LNCaP clone FGC (cell line): ENCODE results near the gene IFIT5.

ENCODE experiments used
- DNase-seq: peaks from one replicate; pipeline ENCODE4 v3.0.0-alpha.2; 2011; ENCODE audit warnings: low read depth
- H3K4me3 ChIP-seq: 2 replicates; pipeline ENCODE4 v1.5.1; 2011; ENCODE audit warnings: mild to moderate bottlenecking, low read depth, low read length, control low read depth
- CTCF ChIP-seq: IDR thresholded peaks from 2 replicates; pipeline ENCODE4 v1.5.1; 2012; ENCODE audit warnings: mild to moderate bottlenecking; ENCODE audit not compliant: control insufficient read depth, insufficient read depth; ENCODE audit errors: extremely low read depth

Gene IFIT5

GRCh38 chr10:89426230-89426868 lies 12.0 kb downstream of the IFIT5 start:
- TF ChIP-seq CTCF, result peak; percentile 92
- DNase-seq, result peak; percentile 34
- no peak overlapping the region for H3K4me3 ChIP-seq

GRCh38 chr10:89427629-89428028 lies 13.3 kb downstream of the IFIT5 start:
- no peak for TF ChIP-seq CTCF
- H3K4me3 ChIP-seq, result no peak overlapping the region
- DNase-seq, result no peak

GRCh38 chr10:89428877-89429276 lies 14.5 kb downstream of the IFIT5 start:
- DNase-seq, result no peak
- no peak for TF ChIP-seq CTCF

GRCh38 chr10:89431977-89432376 lies 17.6 kb downstream of the IFIT5 start:
- DNase-seq, result peak; percentile 56
- TF ChIP-seq CTCF, result no peak

More at GRCh38 chr10:89428877-89429276, 14.5 kb downstream of the IFIT5 start:
- H3K4me3 ChIP-seq, result no peak overlapping the region

GRCh38 chr10:89438525-89438924 lies 24.2 kb downstream of the IFIT5 start:
- no peak for TF ChIP-seq CTCF

More at GRCh38 chr10:89431977-89432376, 17.6 kb downstream of the IFIT5 start:
- no peak overlapping the region for H3K4me3 ChIP-seq

GRCh38 chr10:89440226-89441009 lies 26.1 kb downstream of the IFIT5 start:
- no peak overlapping the region for H3K4me3 ChIP-seq
- DNase-seq, result peak; percentile 32
- no peak for TF ChIP-seq CTCF

More at GRCh38 chr10:89438525-89438924, 24.2 kb downstream of the IFIT5 start:
- DNase-seq, result no peak
- no peak overlapping the region for H3K4me3 ChIP-seq
